DND-41 (cell line): ENCODE data around the gene PEX5L.

ENCODE experiments used
- ATAC-seq: fragments of 200-7000 bp; cut with Tn5 transposase; 3 replicates; pipeline ENCODE4 v1.9.1; 2021; ENCODE audit warnings: low read depth; ENCODE audit not compliant: insufficient read depth
- DNase-seq: peaks from one replicate; pipeline ENCODE4 v3.0.0-alpha.2; 2020
- H2AFZ ChIP-seq: 2 replicates; pipeline ENCODE4 v1.6.0; 2012; ENCODE audit warnings: low read depth, low read length
- H3K27ac ChIP-seq: 2 replicates; pipeline ENCODE4 v1.5.1; 2012; ENCODE audit warnings: low read length, inconsistent platforms
- H3K27me3 ChIP-seq: fragments of 200-600 bp; sonication (generic); 2 replicates; pipeline ENCODE4 v1.6.0; 2012; ENCODE audit warnings: low read length, mild to moderate bottlenecking, inconsistent platforms; ENCODE audit not compliant: insufficient read depth, poor library complexity
- H3K36me3 ChIP-seq: 2 replicates; pipeline ENCODE4 v1.5.1; 2012; ENCODE audit warnings: low read length, inconsistent platforms; ENCODE audit not compliant: insufficient read depth
- H3K4me1 ChIP-seq: 2 replicates; pipeline ENCODE4 v1.5.1; 2012; ENCODE audit warnings: mild to moderate bottlenecking, low read length; ENCODE audit not compliant: insufficient read depth
- H3K4me2 ChIP-seq: 2 replicates; pipeline ENCODE4 v1.6.0; 2012; ENCODE audit warnings: mild to moderate bottlenecking, moderate library complexity, low read length, inconsistent platforms; ENCODE audit not compliant: insufficient read depth
- H3K4me3 ChIP-seq, 2 experiments: fragments of 200-600 bp in 1 of 2; shearing (Covaris generic) in 1 of 2; 2 replicates each; pipeline ENCODE4 v1.5.1; 2012 to 2016; ENCODE audit warnings: inconsistent platforms in 2 of 2, low read length in 2 of 2, mild to moderate bottlenecking in 2 of 2, low read depth in 1 of 2, moderate library complexity in 1 of 2
- H3K79me2 ChIP-seq: 2 replicates; pipeline ENCODE4 v1.6.0; 2012; ENCODE audit warnings: low read length, inconsistent platforms; ENCODE audit not compliant: insufficient read depth
- H3K9ac ChIP-seq: 2 replicates; pipeline ENCODE4 v1.6.0; 2012; ENCODE audit warnings: low read depth, mild to moderate bottlenecking, inconsistent platforms, low read length, moderate library complexity
- H3K9me3 ChIP-seq: 2 replicates; pipeline ENCODE4 v1.5.1; 2012; ENCODE audit warnings: low read length, moderate library complexity, mild to moderate bottlenecking, inconsistent platforms; ENCODE audit not compliant: insufficient read depth, severe bottlenecking
- H4K20me1 ChIP-seq: 2 replicates; pipeline ENCODE4 v1.6.0; 2012; ENCODE audit warnings: low read length; ENCODE audit not compliant: insufficient read depth
- EZH2 ChIP-seq: IDR thresholded peaks from 3 replicates; pipeline ENCODE4 v1.6.1; 2012; ENCODE audit warnings: borderline replicate concordance, low read depth, mild to moderate bottlenecking, moderate library complexity, low read length, inconsistent platforms; ENCODE audit not compliant: severe bottlenecking
- TF ChIP-seq, protein P1 (sequence below): IDR thresholded peaks from 2 replicates; pipeline ENCODE4 v1.5.1; 2012; ENCODE audit warnings: borderline replicate concordance, low read length, moderate library complexity, mild to moderate bottlenecking; ENCODE audit not compliant: poor library complexity, severe bottlenecking; ENCODE audit errors: extremely low read depth

PEX5L gene

DNA sequence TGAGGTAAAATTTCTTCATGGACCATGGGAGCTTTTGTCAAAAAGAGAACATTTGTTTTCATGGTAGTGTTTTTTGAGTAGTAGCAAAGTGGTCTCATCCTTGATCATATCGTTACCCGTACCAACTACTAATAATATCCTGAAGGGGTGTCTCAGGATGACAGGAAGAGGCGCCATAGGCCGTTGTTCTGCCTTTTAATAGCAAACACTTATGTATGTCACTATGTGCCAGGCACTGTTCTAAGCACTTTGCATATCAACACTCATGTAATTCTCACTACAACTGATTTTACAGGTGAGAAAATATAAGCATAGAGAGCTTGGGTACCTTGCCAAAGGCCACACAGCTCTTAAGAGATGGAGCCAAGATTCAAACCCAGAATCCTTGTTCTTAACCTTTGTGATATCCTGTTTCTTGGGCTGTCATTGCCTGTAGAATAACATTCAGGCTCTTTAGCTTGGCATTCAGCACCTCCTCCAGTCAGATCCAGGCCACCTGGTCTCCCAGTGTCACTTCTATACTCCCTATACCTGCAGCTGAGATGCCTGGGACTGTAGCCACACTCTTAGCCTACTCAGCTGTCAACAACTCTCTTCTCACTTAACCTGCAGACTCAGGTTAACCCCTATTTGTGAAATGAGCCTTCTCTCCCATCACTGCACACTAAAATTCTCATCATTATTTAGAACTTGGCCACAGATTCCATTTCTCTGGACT lies 270.2 kb downstream of the PEX5L start:
- Histone ChIP-seq H4K20me1 (no peaks in the 10 kb centered on the region), H3K36me3 (peaks cover 66% of the 10 kb centered on the region)

GRCh38 chr3:179765396-179765795 lies 271.3 kb downstream of the PEX5L start:
- no peaks in the 10 kb centered on the region for H3K9me3 ChIP-seq
- no peaks in the 10 kb centered on the region for H3K27me3 ChIP-seq
- peaks cover 65% of the 10 kb centered on the region for H3K36me3 ChIP-seq
- no peak overlapping the region for H2AFZ ChIP-seq
- H3K27ac ChIP-seq: no peak overlapping the region
- no peak for TF ChIP-seq EZH2
- TF ChIP-seq, protein P1, sequence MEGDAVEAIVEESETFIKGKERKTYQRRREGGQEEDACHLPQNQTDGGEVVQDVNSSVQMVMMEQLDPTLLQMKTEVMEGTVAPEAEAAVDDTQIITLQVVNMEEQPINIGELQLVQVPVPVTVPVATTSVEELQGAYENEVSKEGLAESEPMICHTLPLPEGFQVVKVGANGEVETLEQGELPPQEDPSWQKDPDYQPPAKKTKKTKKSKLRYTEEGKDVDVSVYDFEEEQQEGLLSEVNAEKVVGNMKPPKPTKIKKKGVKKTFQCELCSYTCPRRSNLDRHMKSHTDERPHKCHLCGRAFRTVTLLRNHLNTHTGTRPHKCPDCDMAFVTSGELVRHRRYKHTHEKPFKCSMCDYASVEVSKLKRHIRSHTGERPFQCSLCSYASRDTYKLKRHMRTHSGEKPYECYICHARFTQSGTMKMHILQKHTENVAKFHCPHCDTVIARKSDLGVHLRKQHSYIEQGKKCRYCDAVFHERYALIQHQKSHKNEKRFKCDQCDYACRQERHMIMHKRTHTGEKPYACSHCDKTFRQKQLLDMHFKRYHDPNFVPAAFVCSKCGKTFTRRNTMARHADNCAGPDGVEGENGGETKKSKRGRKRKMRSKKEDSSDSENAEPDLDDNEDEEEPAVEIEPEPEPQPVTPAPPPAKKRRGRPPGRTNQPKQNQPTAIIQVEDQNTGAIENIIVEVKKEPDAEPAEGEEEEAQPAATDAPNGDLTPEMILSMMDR: no peak
- no peak overlapping the region for H3K9ac ChIP-seq
- no peak overlapping the region for H3K4me3 ChIP-seq
- ATAC-seq: no peak
- H4K20me1 ChIP-seq: no peaks in the 10 kb centered on the region
- peaks cover 19% of the 10 kb centered on the region for H3K4me1 ChIP-seq
- H3K79me2 ChIP-seq: no peaks in the 10 kb centered on the region
- no peak overlapping the region for H3K4me2 ChIP-seq
- DNase-seq: no peak

More for the DNA sequence above, 270.2 kb downstream of the PEX5L start:
- Histone ChIP-seq H3K4me3 (no peak overlapping the region), H3K9me3 (no peaks in the 10 kb centered on the region), H3K4me2 (no peak overlapping the region), H3K9ac (no peak overlapping the region), H2AFZ (no peak overlapping the region), H3K27ac (no peak overlapping the region), H3K4me1 (peaks cover 19% of the 10 kb centered on the region), H3K27me3 (no peaks in the 10 kb centered on the region), H3K79me2 (no peaks in the 10 kb centered on the region)
- TF ChIP-seq, protein P1: no peak
- no peak for TF ChIP-seq EZH2
- DNase-seq (no peak), ATAC-seq (no peak)

- DNase-seq (no peak), ATAC-seq (no peak)
- TF ChIP-seq EZH2: no peak
- TF ChIP-seq, protein P1: no peak
- no peaks in the 10 kb centered on the region for H3K79me2 ChIP-seq
- H3K27me3 ChIP-seq: no peaks in the 10 kb centered on the region
- H3K4me1 ChIP-seq: no peaks in the 10 kb centered on the region
- H3K4me2 ChIP-seq: no peak overlapping the region
- no peak overlapping the region for H3K4me3 ChIP-seq
- H3K36me3 ChIP-seq: peaks cover 50% of the 10 kb centered on the region
- no peak overlapping the region for H3K9ac ChIP-seq
- H2AFZ ChIP-seq: no peak overlapping the region
- no peaks in the 10 kb centered on the region for H3K9me3 ChIP-seq
- no peaks in the 10 kb centered on the region for H4K20me1 ChIP-seq
- H3K27ac ChIP-seq: no peak overlapping the region
Observed at GRCh38 chr3:179760944-179761343, 275.8 kb downstream of the PEX5L start.
